ENCODE results near the gene POC1A. TPM values are rescaled to one million over a fixed set of nuclear protein-coding genes. Genes with fewer than 3 reads are reported as not detected.

POC1A gene
- total RNA-seq, result 1 to 10 TPM; 1.7 to 1.9 TPM
- long read RNA-seq, donor 1, result 0 reads
- long read RNA-seq, donor 2, partial matches to known transcripts, result 0 of 6 reads
- long read RNA-seq, donor 2, other reads (novel, unspliced or antisense), result 2 of 6 reads

DNA sequence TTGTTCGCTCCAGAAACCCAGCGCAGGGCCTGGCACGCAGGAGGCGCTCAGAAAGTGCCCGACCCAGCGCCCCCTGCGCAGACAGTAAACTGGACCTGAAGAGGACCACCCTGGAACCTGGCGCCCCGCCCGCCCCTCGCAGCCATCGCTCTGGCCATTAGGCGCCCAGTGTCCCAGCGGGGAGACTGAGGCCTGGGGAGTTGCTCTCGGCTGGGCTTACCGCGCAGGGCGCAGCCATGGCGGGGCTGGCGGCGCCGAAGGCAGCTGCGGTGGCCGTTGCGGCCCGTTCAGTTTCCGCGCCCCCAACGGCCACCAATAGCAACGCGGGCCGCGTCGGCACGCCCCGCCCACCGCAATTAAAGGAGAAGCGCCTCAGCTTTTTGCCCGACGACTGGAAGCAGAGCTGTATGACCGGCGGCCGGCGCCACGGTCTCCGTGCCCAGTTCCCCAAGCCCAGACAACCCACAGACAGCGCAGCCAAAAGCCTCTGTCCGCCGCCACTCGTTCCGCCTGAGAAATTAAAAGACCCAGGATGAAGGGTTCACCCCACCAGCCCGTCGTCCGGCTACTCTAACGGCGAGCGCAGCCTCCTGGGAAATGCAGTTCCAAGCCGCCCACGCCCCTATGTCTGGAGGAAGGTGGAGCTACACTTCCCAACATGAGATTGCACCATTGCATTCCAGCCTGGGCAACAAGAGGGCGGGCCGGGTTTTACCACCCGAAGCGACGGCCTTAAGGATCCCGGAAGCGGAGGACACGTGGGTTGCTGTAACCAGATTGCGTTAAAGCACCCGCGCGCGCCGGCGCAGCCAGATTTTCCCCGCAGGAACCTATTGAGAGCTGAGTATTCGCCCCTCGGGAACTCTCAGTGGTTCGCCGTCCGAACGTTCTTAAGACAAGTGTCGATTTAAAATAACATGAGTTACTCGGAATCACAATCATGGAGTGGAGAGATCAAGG is at the start of gene POC1A:
TSS of gene POC1A (minus strand) at position 289 of the 960 bp plus-strand sequence. CDS start at position 238, 51 bp downstream.
- intact Hi-C loops (cut with DNase I), result loop anchor here in 1 of 2 donors (5.0 kb wide), 1 partner anchor 38 kb away; no protein-coding TSS in a partner anchor
- DNase-seq (ENCODE audit: low spot score), result peak; percentile 99

- intact Hi-C loops (cut with DNase I), result no loop called here
- no peak for DNase-seq (ENCODE audit: low spot score)
Observed at GRCh38 chr3:52203701-52204100, 49.5 kb upstream of the POC1A start.

- DNase-seq (ENCODE audit: low spot score), result no peak
- intact Hi-C loops (cut with DNase I), result no loop called here
Observed at GRCh38 chr3:52202384-52203077, 48.3 kb upstream of the POC1A start.

DNA sequence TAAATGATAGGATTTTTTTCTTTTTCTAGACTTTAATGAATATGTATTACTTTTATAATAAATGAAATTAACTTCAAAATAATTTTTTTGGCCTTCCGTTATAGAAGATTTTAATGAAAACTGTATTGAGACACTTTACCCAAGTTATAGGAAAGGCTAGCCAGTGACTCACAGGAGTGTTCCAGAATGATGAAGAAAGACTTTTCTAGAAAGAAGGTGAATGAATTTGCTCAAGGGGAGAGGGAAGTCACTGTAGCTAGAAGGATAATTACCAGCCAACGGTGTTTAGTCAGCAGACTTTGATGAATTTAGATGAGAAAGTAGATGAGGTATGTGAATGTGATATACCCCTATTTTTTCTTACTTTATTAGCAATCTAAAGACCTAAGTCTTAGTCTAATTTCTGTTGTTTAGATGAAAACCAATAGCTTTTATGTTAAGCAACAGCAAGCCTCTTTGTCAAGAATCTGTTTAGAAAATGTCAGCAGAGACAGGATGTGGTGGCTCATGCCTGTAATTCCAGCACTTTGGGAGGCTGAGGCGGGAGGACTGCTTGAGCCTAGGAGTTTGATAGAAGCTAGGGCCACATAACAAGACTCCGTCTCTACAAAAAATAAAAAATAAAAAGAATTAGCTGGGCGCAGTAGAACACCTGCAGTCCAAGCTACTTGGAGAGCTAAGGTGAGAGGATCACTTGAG is 46.9 kb upstream of the POC1A start:
- intact Hi-C loops (cut with DNase I), result no loop called here
- DNase-seq (ENCODE audit: low spot score), result no peak

GRCh38 chr3:52198643-52199608 is 44.7 kb upstream of the POC1A start:
- intact Hi-C loops (cut with DNase I), result no loop called here
- no peak for DNase-seq (ENCODE audit: low spot score)

- intact Hi-C loops (cut with DNase I), result no loop called here
Observed at GRCh38 chr3:52197842-52198625, 43.8 kb upstream of the POC1A start, which contains the start of gene ALAS1. Gene ALAS1, plus strand, starts transcription at chr3:52198160. Its CDS starts 1,082 bp downstream, at chr3:52199242.

DNA sequence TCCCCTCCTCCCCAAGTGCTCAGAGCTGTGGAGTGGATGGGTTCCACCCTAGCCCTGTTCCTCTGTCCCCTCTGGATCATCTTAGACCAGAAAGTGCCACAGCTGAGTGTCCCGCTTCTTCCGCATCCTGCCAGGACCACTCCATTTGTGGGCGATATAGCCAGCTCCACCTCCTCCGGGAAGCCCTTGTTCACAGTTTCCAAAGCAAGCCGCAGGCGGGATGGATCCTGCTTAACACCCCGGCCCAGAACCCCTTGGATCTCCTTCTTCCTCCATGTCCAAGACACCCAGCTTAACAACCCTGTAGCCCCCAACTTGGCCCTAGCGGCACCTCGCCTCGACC is 43.2 kb upstream of the POC1A start:
- no peak for DNase-seq (ENCODE audit: low spot score)
- intact Hi-C loops (cut with DNase I), result no loop called here

More at GRCh38 chr3:52197842-52198625, 43.8 kb upstream of the POC1A start, which contains the start of gene ALAS1:
- peak; percentile 97 for DNase-seq (ENCODE audit: low spot score)

DNA sequence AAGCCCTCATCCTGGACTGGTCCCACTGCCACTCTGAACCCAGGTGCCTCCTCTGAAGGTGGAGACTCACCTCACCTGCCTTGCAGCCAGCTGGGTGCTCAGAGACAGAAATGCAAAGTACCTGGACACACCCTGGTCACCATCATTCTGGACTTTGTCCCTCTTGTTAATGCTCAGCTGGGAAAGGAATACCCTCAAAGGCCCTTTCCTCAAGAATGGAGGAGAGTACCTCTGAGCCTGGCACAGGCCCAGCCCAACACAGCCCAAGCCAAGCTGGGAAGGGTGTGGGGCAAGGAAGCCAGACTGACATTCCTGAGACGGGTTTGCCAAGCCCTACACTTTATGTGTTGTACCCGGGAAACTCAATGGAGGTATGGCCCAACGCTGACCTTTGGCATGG is 42.8 kb upstream of the POC1A start:
- no peak for DNase-seq (ENCODE audit: low spot score)
- intact Hi-C loops (cut with DNase I), result no loop called here

- no peak for DNase-seq (ENCODE audit: low spot score)
- intact Hi-C loops (cut with DNase I), result no loop called here
Observed at GRCh38 chr3:52195823-52196331, 41.7 kb upstream of the POC1A start.

- DNase-seq (ENCODE audit: low spot score), result no peak
- intact Hi-C loops (cut with DNase I), result no loop called here
Observed at GRCh38 chr3:52195291-52195597, 41.0 kb upstream of the POC1A start.

DNA sequence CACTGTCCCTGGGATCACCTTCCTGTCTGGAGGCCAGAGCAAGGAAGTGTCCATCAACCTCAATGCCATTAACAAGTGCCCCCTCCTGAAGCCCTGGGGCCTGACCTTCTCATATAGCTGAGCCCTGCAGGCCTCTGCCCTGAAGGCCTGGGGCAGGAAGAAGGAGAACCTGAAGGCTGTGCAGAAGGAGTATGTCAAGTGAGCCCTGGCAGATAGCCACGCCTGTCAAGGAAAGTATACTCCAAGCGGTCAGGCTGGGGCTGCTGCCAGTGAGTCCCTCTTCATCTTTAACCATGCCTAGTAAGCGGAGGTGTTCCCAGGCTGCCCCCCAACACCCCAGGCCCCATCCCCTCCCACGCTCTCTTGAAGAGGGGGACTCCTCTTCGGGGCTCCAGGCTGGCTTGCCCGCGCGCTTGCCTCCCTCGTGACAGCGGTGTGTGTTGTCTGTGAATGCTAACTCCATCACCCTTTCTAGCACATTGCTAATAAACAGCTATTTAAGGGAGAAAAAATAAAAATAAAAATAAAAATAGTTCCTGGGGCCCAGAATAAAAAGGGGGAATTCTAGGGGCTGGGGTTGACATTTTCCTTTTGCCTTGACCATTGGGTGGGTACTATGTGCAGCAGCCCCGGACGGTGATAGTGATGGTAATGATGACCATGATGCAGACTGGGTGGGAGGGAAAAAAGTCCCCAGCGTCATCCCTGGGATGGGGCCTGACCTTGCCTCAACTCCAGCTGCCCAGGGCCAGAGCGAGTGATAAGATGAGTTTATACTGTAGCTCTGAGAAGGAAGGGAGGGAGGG is 40.5 kb upstream of the POC1A start:
- no peak for DNase-seq (ENCODE audit: low spot score)
- intact Hi-C loops (cut with DNase I), result loop anchor here in 1 of 2 donors (5.0 kb wide), 1 partner anchor 37 kb away; no protein-coding TSS in a partner anchor

- intact Hi-C loops (cut with DNase I), result loop anchor here in 1 of 2 donors (5.0 kb wide), 1 partner anchor 36 kb away; no protein-coding TSS in a partner anchor
- no peak for DNase-seq (ENCODE audit: low spot score)
Observed at GRCh38 chr3:52193065-52193464, 38.8 kb upstream of the POC1A start.

DNA sequence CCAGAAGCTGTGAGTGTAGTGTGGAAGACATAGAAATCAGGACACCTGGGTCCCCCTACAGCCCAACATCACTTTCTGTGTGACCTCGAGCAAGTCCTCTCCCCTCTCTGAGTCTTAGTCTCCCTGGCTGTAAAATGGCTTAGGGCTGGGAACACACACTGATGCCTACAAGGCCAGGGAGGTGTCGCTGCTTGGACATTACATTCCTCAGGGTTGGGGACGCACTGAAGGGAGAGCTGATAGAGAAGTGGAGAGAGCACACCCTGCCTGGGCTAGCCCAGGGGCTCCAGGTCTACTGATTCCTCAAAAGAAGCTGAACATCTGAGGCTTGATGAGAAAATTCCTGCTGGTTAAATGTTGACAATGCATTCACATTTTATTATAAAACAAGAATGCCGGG is 37.4 kb upstream of the POC1A start:
- no peak for DNase-seq (ENCODE audit: low spot score)
- intact Hi-C loops (cut with DNase I), result loop anchor here in 1 of 2 donors (5.0 kb wide), 1 partner anchor 34 kb away; no protein-coding TSS in a partner anchor

- intact Hi-C loops (cut with DNase I), result loop anchor here in 1 of 2 donors (5.0 kb wide), 1 partner anchor 33 kb away; no protein-coding TSS in a partner anchor
Observed at GRCh38 chr3:52190294-52191074, 36.3 kb upstream of the POC1A start.

GRCh38 chr3:52188556-52188955 is 34.3 kb upstream of the POC1A start:
- intact Hi-C loops (cut with DNase I), result no loop called here
- no peak for DNase-seq (ENCODE audit: low spot score)

More at GRCh38 chr3:52190294-52191074, 36.3 kb upstream of the POC1A start:
- peak; percentile 86 for DNase-seq (ENCODE audit: low spot score)

DNA sequence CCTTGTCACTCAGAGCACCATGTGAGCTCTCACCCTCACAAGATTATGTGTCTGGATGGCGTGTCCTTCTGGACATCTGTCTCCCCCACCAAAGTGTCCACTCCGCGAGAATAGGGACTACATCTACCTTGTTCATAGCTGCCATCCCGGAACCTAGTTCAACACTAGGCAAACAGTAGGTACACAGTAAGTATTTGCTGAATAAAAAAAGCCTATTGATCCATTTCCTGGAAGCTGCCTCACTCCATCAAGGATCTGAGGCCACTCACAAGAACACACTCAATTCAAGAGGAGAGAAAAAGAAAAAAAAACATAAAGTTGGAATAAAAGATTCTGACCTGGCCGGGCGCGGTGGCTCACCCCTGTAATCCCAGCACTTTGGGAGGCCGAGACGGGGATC is 32.5 kb upstream of the POC1A start:
- DNase-seq (ENCODE audit: low spot score), result no peak
- intact Hi-C loops (cut with DNase I), result no loop called here
